SH-SY5Y (cell line): ENCODE results near the gene TCF23.

ENCODE experiments used
- GATA2 ChIP-seq: IDR thresholded peaks from 2 replicates; pipeline ENCODE4 v1.6.1; 2011; ENCODE audit warnings: mild to moderate bottlenecking, low read depth, low read length
- GATA3 ChIP-seq: IDR thresholded peaks from 2 replicates; pipeline ENCODE4 v1.6.1; 2011; ENCODE audit warnings: low read depth, mild to moderate bottlenecking, low read length, moderate library complexity

- TF ChIP-seq GATA2 (no peak), GATA3 (no peak)
Observed at GRCh38 chr2:27133195-27133875, 15.5 kb upstream of the TCF23 start.
